Amygdala (tissue), 56 donors: ENCODE results near the gene LRRC4B.
"Not testable (repeated sequence)": the region's sequence is repeated elsewhere in the genome, so short reads cannot be mapped to it uniquely, and the experiment has no call there.

Source experiments
- DNase-seq, 56 donors: peaks; one replicate each; lab custom pipeline; 2025; lab: John Stamatoyannopoulos, UW

The LRRC4B gene

GRCh38 chr19:50534478-50534877 is 33.8 kb downstream of the LRRC4B start:
- no peak for DNase-seq

GRCh38 chr19:50532952-50533351 is 35.3 kb downstream of the LRRC4B start:
- DNase-seq = no peak

DNA sequence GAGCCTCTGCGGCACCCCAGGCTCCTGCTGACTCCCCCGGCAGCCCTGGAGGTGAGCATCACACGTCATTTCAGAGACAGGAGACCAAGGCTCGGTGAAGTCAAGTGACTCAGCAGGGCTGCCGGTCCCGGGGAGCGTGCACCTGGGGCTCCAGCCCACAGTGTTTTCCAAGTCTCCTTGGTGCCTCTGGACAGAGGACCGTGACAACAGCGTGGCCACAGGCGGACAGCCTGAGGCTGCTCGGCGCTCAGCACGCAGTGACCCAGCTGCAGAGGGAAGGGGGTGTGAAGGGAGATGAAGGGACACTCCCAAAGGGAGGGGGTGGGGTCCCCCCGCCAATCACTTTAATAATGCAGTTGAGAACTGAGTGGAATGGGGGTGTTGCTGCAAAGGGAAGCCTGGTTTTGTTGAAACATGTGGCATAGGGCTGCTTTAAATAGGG is 37.0 kb downstream of the LRRC4B start:
- DNase-seq = peak in 18 of 56 donors; percentile 4 to 62 (median 37)

DNA sequence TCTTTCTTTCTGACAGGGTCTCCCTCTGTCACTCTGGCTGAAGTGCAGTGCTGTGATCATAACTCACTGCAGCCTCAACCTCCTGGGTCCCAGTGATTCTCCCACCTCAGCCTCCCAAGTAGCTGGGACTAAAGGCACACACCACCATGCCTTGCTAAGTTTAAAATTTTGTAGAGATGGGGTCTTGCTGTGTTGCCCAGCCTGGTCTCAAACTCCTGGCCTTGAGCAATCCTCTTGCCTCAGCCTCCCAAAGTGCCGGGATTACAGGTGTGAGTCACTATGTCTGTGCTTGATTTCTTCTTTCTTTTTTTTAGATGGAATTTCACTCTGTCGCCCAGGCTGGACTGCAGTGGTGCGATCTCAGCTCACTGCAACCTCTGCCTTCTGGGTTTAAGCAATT is 40.2 kb downstream of the LRRC4B start:
- DNase-seq = not testable (repeated sequence)

GRCh38 chr19:50522881-50523280 is 45.4 kb downstream of the LRRC4B start:
- DNase-seq = no peak

GRCh38 chr19:50520822-50521465 is 47.3 kb downstream of the LRRC4B start:
- DNase-seq = no peak

DNA sequence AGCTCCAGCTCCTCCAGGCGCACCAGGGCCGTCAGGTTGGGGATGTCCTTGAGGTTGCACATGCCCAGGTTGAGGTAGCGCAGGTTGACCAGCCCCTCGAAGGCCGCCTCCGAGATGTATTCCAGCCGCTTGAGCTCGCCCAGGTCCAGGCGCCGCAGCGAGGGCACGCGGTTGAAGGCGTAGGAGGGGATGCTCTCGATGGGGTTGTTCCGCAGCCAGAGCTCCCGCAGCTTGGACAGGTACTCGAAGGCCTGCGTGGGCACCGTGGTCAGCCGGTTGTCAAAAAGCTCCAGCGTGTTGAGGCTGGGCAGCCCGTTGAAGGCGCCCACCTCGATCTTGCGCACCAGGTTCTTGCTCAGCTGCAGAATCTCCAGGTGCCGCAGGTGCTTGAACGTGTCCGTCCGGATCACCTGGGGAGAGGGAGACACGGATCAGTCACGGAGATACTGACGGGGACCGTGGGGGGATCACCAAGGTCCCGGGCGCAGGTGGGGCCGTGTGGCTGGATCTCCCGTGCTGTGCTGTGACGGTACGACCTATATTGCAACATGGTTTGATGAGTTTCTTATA is 49.1 kb downstream of the LRRC4B start:
- DNase-seq = no peak

GRCh38 chr19:50518091-50519005 is 49.9 kb downstream of the LRRC4B start:
- DNase-seq = no peak

GRCh38 chr19:50517704-50518075 is 50.5 kb downstream of the LRRC4B start:
- no peak for DNase-seq

DNA sequence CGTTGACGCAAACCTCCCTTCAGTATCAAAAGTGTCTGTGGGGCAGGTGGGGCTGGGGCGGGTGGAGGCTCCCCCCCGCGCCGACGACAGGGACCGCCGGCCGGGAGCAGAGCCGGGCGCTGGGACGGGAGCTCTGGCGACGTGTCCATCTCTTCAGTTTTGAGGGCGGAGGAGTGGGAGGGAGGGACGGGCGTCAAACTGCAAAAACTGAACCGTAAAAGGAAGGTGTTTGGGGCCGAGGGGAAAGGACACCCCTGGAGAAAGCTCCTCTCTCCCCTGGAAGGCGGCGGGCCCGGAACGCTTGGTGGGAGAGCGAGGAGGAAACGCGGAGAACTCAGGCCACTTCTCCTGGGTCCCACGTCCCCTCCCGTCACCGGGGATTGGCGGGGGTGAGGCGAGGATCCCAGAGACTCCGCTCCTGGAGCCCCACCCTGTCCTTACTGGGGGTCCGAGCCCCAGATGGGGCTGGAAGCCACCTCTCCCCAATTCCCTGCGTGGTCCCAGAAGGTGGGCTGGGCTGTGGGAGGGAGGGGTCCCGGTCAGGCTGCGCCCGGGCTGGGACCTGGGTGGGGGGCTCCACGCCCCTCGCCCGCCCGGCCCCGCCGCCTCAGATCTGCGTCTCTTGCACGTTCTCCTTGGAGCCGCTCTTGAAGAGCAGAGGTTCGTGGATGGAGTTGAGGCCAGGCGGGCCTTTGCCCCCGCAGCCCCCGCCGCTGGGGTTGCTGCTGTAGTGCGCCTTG is 51.1 kb downstream of the LRRC4B start:
- DNase-seq = no peak

- DNase-seq = no peak
These were observed 51.8 kb downstream of the LRRC4B start for GRCh38 chr19:50516456-50516855.

- DNase-seq = no peak
These were observed 53.1 kb downstream of the LRRC4B start for GRCh38 chr19:50515168-50515561.

DNA sequence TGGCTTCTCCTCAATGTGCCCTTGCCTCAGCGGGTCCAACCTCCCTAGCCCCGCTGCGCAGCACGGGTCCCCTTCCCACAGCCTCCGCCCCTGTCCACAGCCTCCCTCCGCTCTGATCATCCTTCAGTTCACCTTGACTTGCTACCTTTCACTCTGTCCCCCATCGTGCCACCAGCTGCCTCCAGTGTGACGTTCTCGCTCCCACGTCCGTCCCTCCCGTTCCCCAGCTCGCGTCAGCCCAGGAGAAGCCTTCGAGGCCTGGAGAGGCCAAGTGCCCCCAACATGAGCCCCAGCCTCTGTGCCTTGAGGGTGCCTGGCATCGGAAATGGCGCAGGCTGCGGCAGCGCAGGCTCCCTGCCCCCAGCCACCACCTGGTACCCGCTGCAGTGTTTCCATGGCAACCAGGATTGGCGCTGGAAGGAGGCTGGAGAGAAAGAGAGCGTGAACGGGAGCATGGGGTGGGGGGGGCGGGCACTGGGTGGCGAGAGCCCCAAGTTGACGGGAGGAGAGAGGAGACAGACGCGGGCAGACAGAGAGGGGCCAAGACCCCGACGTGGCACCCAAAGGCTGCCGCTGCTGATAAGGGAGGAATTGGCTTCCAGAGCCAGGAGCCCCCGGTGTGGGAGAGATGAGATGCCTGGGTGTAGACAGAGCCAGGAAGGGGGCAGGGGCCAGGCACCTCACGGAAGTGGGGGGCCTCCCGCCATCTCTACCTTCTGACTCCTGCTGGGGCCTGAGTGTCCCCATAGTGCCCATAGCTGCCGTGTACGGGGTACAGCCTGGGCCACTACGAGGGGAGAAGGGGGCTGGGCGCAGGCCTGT is 53.7 kb downstream of the LRRC4B start:
- peak in 51 of 56 donors; percentile 31 to 89 (median 73) for DNase-seq

- DNase-seq = peak in 28 of 56 donors; percentile 20 to 69 (median 52)
These were observed 54.4 kb downstream of the LRRC4B start, which contains the start of gene ASPDH for GRCh38 chr19:50513746-50514345. TSS of gene ASPDH (minus strand) at chr19:50513913. CDS start at chr19:50513823, 90 bp downstream.

DNA sequence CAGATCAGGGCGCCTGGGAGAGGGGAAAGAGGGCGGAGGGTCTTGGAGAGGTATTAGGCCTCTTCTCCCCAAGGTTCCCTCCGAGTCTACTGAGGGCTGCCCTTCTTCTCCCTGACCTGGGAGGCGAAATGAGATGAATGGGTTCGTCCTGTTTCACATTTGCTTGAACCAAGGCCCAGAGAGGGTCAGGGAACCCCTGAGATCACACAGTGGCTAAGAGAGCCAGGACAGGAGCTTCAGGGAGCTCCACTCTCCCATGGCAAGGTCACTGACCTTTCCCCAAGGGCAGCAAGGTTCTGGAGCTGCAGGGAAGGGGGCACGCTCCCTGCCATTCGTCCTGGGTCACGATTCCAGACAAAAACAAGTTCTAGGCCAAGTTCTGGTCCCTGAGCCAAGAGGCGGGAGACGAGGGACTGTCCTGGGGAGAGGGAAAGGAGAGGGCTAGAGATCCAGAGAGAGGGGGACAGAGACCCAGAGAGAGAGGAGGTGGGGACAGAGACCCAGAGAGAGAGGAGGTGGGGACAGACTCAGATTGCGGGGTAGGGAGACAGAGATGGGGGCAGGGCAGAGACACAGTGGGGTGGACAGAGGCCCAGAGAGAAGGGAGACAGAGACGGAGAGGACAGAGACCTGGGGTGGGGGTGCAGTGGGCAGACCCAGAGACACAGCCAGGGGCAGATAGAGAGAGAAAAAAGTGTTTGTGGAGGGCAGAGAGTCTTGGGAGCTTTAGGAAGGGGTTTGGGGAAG is 55.1 kb downstream of the LRRC4B start:
- peak in 2 of 56 donors; percentile 30 to 37 for DNase-seq

DNA sequence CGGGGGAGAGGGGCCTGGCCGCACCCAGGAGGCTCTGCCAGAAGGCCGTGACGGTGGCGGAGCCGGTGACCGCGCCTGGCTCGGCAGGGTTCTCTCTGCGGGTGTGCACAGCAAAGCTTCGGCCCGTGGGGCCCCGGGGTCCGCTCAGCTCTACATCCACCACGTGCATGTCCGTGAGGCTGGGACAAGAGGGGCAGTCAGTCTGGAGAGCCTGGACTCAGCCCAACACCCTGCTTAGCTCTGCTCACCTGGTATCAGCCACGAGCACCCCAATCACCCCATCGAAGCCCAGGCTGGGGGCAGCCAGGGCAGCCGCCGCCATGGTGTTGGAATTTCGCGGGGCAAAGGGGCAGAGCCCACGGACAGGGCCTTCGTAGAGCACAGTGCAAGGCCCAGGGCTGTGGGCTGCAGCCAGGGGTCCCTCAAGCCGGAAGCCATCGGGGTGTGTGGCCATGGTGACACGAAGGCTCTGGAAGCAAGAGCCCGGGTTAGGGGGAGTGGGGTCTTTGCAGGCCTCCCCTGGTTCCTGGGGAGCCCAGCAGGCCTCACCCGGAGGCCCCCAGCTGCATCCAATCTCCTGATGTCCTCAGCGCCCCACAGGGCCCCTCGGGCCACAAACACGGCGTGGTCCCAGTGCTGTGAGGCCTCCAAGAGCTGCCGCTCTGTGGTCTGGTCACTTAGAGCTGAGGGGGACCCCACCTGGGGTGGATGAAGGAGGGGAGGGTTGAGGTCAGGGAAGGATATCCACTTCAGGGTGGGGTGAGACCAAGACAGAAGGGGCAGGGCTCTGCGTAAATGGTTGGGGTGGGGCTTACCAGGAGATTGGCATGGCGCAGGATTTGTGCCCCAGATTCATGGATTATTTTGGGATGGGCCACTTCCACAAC is 55.9 kb downstream of the LRRC4B start:
- peak in 1 of 56 donors; percentile 31 for DNase-seq

- peak; percentile 81 to 99 (median 98) for DNase-seq
These were observed 57.0 kb downstream of the LRRC4B start, which contains the start of gene JOSD2 for GRCh38 chr19:50511069-50511822. TSS of gene JOSD2 (minus strand) at chr19:50511191. CDS start at chr19:50510431, 760 bp downstream.
